ENCODE results near the gene GOLGA5.
"Not testable (repeated sequence)": the region's sequence is repeated elsewhere in the genome, so short reads cannot be mapped to it uniquely, and the experiment has no call there.

GOLGA5 gene

DNA sequence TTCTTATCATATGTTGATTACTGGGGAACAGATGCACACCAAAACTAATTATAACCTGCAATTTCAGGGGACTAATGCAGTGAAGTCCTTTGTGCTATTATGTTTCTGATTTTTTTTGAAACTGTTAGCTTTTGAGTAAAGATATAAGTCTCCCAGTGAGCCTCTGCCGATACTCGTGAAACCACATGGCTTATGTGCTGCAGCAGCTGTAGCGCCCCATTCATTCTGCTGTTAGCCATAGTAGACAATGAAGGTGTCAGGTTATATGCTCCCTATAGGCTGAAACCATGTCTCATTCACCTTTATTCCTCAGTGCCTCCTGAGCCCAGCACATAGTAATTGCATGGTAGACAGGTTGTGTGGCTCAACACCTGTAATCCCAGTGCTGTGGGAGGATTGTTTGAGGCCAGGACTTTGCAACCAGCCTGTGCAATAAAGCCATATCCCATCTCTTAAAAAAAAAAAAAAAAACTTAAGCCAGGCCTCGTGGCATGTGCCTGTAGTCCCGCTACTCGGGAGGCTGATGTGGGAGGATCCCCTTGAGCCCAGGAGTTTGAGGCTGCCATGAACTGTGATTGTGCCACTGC is 25.0 kb downstream of the GOLGA5 start:
- H3K27me3 ChIP-seq (ENCODE audit: insufficient read depth, low read length, poor library complexity), result no peaks in the 10 kb centered on the region
- no peaks in the 10 kb centered on the region for H3K79me2 ChIP-seq (ENCODE audit: insufficient read depth, low read length)
- DNase-seq (no peak), ATAC-seq (ENCODE audit: insufficient read depth, low read depth) (no peak)
- H3K4me2 ChIP-seq (ENCODE audit: insufficient read depth, low read length), result no peak overlapping the region
- peaks cover 84% of the 10 kb centered on the region for H3K36me3 ChIP-seq (ENCODE audit: insufficient read depth, low read length)
- no peaks in the 10 kb centered on the region for H3K9me3 ChIP-seq (ENCODE audit: insufficient read depth, low read length, severe bottlenecking)
- H4K20me1 ChIP-seq (ENCODE audit: insufficient read depth, low read length), result no peaks in the 10 kb centered on the region
- H2AFZ ChIP-seq (ENCODE audit: low read depth, low read length), result no peak overlapping the region
- H3K9ac ChIP-seq (ENCODE audit: low read depth, low read length), result no peak overlapping the region
- H3K4me3 ChIP-seq (ENCODE audit: low read depth in 1 of 2, low read length in 2 of 2), result no peak overlapping the region
- H3K27ac ChIP-seq (ENCODE audit: low read length), result no peak overlapping the region
- TF ChIP-seq EZH2 (IDR thresholded peaks at IDR 0.05; ENCODE audit: borderline replicate concordance, low read depth, low read length, severe bottlenecking), result no peak
- TF ChIP-seq, protein P1, sequence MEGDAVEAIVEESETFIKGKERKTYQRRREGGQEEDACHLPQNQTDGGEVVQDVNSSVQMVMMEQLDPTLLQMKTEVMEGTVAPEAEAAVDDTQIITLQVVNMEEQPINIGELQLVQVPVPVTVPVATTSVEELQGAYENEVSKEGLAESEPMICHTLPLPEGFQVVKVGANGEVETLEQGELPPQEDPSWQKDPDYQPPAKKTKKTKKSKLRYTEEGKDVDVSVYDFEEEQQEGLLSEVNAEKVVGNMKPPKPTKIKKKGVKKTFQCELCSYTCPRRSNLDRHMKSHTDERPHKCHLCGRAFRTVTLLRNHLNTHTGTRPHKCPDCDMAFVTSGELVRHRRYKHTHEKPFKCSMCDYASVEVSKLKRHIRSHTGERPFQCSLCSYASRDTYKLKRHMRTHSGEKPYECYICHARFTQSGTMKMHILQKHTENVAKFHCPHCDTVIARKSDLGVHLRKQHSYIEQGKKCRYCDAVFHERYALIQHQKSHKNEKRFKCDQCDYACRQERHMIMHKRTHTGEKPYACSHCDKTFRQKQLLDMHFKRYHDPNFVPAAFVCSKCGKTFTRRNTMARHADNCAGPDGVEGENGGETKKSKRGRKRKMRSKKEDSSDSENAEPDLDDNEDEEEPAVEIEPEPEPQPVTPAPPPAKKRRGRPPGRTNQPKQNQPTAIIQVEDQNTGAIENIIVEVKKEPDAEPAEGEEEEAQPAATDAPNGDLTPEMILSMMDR (IDR thresholded peaks at IDR 0.05; ENCODE audit: borderline replicate concordance, extremely low read depth, low read length, poor library complexity, severe bottlenecking), result no peak
- H3K4me1 ChIP-seq (ENCODE audit: insufficient read depth, low read length), result no peaks in the 10 kb centered on the region

DNA sequence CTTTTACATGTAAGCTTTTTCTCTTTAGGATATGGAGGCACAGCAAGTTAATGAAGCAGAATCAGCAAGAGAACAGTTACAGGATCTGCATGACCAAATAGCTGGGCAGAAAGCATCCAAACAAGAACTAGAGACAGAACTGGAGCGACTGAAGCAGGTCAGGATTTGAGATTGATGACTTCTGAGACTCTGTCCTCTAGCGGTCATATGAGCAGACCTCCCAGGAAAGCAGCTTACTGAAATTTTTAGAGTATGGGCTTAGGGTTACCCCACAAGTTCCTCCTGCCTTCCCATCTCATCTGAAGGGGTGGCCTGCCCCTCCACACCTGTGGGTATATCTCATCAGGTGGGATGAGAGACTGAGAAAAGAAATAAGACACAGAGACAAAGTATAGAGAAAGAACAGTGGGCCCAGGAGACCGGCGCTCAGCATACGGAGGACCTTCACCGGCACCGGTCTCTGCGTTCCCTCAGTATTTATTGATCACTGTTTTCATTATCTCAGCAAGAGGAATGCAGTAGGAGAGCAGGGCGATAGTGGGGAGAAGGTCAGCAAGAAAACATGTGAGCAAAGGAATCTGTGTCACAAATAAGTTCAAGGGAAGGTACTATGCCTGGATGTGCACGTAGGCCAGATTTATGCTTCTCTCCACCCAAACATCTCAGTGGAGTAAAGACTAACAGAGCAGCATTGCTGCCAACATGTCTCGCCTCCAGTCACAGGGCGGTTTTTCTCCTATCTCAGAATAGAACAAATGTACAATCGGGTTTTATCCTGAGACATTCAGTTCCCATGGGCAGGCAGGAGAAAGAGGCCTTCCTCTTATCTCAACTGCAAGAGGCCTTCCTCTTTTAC is 25.8 kb downstream of the GOLGA5 start:
- not testable (repeated sequence) for H2AFZ ChIP-seq (ENCODE audit: low read depth, low read length); H3K9ac ChIP-seq (ENCODE audit: low read depth, low read length); H3K27me3 ChIP-seq (ENCODE audit: insufficient read depth, low read length, poor library complexity); H3K4me1 ChIP-seq (ENCODE audit: insufficient read depth, low read length); H3K4me3 ChIP-seq (ENCODE audit: low read depth in 1 of 2, low read length in 2 of 2); DNase-seq; H3K79me2 ChIP-seq (ENCODE audit: insufficient read depth, low read length); H3K27ac ChIP-seq (ENCODE audit: low read length); H3K4me2 ChIP-seq (ENCODE audit: insufficient read depth, low read length); ATAC-seq (ENCODE audit: insufficient read depth, low read depth); H3K9me3 ChIP-seq (ENCODE audit: insufficient read depth, low read length, severe bottlenecking); H4K20me1 ChIP-seq (ENCODE audit: insufficient read depth, low read length)
- peaks cover 84% of the 10 kb centered on the region for H3K36me3 ChIP-seq (ENCODE audit: insufficient read depth, low read length)

DNA sequence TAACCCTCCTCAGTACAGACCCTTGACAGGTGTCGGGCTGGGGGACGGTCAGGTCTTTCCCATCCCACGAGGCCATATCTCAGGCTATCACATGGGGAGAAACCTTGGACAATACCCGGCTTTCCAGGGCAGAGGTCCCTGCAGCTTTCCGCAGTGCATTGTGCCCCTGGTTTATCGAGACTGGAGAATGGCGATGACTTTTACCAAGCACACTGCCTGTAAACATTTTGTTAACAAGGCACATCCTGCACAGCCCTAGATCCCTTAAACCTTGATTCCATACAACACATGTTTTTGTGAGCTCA is 26.4 kb downstream of the GOLGA5 start:
- H3K9me3 ChIP-seq (ENCODE audit: insufficient read depth, low read length, severe bottlenecking); H4K20me1 ChIP-seq (ENCODE audit: insufficient read depth, low read length); H3K4me1 ChIP-seq (ENCODE audit: insufficient read depth, low read length); H3K4me2 ChIP-seq (ENCODE audit: insufficient read depth, low read length); H3K27me3 ChIP-seq (ENCODE audit: insufficient read depth, low read length, poor library complexity); H3K27ac ChIP-seq (ENCODE audit: low read length); ATAC-seq (ENCODE audit: insufficient read depth, low read depth); DNase-seq; H3K4me3 ChIP-seq (ENCODE audit: low read depth in 1 of 2, low read length in 2 of 2); H3K9ac ChIP-seq (ENCODE audit: low read depth, low read length); H3K79me2 ChIP-seq (ENCODE audit: insufficient read depth, low read length); H2AFZ ChIP-seq (ENCODE audit: low read depth, low read length): not testable (repeated sequence)
- H3K36me3 ChIP-seq (ENCODE audit: insufficient read depth, low read length), result peaks cover 84% of the 10 kb centered on the region

DNA sequence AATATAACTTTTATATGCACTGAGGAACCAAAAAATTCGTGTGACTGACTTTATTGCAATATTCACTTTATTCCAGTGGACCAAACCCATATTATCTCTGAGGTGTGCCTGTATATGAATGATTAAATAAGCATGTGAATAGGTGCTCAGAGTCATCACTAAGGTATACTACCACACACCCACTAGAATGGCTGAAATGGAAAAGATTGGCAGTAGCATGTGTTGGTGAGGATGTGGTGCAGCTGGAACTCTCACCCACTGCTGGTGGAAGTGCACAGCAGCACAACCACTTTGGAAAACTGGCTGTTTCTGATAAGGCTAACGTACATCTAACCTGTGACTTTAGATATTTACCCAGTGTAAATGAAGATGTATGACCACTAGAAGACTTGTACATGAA is 36.8 kb downstream of the GOLGA5 start:
- Histone ChIP-seq H3K27ac (ENCODE audit: low read length) (no peak overlapping the region), H3K9ac (ENCODE audit: low read depth, low read length) (no peak overlapping the region), H2AFZ (ENCODE audit: low read depth, low read length) (no peak overlapping the region), H3K36me3 (ENCODE audit: insufficient read depth, low read length) (peaks cover 77% of the 10 kb centered on the region), H3K4me1 (ENCODE audit: insufficient read depth, low read length) (no peaks in the 10 kb centered on the region), H3K9me3 (ENCODE audit: insufficient read depth, low read length, severe bottlenecking) (no peaks in the 10 kb centered on the region), H3K4me3 (ENCODE audit: low read depth in 1 of 2, low read length in 2 of 2) (no peak overlapping the region), H3K27me3 (ENCODE audit: insufficient read depth, low read length, poor library complexity) (no peaks in the 10 kb centered on the region), H4K20me1 (ENCODE audit: insufficient read depth, low read length) (no peaks in the 10 kb centered on the region), H3K79me2 (ENCODE audit: insufficient read depth, low read length) (no peaks in the 10 kb centered on the region), H3K4me2 (ENCODE audit: insufficient read depth, low read length) (no peak overlapping the region)
- no peak for DNase-seq
- TF ChIP-seq, protein P1 (IDR thresholded peaks at IDR 0.05; ENCODE audit: borderline replicate concordance, extremely low read depth, low read length, poor library complexity, severe bottlenecking), result no peak
- TF ChIP-seq EZH2 (IDR thresholded peaks at IDR 0.05; ENCODE audit: borderline replicate concordance, low read depth, low read length, severe bottlenecking), result no peak
- no peak for ATAC-seq (ENCODE audit: insufficient read depth, low read depth)
